NT2/D1 (cell line): ENCODE data around the gene YAP1.

Experiments
- SUZ12 ChIP-seq: IDR thresholded peaks from 2 replicates; pipeline ENCODE4 v1.6.1; 2011; ENCODE audit not compliant: insufficient read length, insufficient read depth; ENCODE audit errors: extremely low read depth
- YY1 ChIP-seq: IDR thresholded peaks from 2 replicates; pipeline ENCODE4 v1.6.1; 2011; ENCODE audit not compliant: insufficient read length, insufficient read depth
- ZNF274 ChIP-seq: IDR thresholded peaks from 2 replicates; pipeline ENCODE4 v1.6.1; 2011; ENCODE audit warnings: mild to moderate bottlenecking, low read depth, low read length

DNA sequence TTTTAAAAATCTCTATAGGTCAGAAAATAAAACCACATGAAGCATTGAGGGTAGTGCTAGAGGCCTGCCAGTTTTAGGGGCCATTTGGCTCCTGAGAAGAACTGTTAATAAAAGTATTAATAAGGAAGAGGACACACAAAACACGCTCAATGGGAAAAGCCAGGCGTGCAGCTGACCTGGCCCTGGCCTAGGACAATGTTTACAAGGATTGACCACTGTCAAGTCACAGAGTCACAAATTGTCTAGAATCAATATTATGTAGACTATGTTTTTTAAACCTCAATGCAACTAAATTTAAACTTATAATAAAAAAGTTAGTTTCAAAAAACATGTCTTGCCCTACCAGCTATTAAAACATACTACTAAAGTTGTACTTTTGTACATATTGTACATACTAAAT lies 89.4 kb downstream of the YAP1 start:
- TF ChIP-seq SUZ12 (no peak), YY1 (no peak), ZNF274 (no peak)
